Raji (cell line): ENCODE measurements around the gene JPH2.

Experiments
- POLR2A ChIP-seq: IDR thresholded peaks from 2 replicates; pipeline ENCODE4 v1.6.1; 2011; ENCODE audit warnings: low read depth, low read length, control low read depth; ENCODE audit not compliant: insufficient read depth

The JPH2 gene

DNA sequence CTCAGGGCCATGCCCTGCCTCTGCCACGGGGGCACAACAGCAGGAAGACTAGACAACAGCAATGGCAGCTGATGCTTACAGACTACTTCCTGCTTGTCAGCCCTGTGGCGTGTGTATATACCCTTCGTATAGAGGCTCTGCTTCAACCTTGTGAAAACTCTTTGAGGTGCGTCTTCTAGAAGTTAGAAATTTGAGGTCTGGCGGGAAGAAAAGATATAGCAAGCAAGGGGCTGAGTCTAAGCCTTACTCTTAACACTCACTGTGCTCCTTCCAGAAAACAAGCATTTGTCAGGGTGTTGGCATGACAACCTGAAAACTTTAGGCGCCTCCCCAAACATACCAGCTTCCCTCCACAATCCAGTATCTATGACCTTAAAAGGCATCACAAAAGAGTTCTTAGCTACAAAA, 33.3 kb downstream of the JPH2 start:
- TF ChIP-seq POLR2A: no peak

DNA sequence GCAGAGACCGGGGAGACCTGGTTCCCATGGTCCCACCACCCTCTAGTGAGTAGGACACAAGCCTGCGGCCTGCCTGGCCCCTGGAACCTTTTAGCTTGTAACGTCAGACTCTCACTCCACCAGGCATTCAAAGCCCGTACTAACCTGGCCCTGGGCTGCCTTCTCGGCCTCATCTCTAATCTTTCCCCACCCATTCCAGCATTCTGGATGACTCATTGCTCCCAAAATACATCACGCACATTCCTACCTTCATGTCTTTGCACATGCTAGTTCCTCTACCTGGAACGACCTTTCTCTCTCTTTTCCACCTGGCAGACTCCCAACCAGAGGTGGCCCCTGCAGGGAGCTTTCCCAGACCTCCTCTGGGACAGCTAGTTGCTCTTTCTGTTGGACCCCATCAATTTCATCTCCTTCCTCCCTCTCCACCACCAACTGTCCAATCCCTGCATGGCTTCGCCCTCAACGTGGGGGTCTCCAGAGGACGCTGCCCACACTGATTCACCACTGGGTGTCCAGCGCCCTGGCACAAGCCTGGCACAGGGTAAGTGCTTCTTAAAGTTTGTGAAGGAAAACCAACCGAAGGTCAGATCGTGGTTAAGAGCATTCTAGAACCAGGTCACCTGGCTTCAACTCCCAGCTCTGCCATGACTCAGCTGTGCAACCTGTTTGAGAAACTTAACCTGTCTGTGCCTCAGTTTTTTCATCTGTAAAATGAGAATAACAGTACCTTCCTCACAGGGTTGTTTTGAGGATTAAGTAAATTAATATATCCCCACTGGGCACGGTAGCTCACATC, 35.2 kb downstream of the JPH2 start:
- TF ChIP-seq POLR2A: no peak

DNA sequence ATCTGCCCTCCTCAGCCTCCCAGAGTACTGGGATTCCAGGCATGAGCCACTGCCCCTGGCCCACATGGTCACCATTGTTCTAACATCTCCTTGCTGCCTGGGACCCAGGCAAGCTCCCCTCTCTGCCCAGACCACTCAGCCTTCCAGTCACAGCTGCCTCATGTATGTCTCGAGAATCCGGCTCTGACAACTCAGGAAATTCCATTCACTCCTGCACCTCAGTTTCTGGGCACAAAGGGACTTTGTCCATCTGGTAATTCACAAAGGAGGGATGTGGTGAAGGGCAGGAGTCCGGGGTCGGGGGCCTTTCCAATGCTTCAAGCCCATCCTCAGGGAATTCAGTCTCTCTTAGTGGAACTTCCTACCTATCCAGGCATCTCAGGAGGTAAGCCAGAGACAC, 40.7 kb downstream of the JPH2 start:
- no peak for TF ChIP-seq POLR2A

DNA sequence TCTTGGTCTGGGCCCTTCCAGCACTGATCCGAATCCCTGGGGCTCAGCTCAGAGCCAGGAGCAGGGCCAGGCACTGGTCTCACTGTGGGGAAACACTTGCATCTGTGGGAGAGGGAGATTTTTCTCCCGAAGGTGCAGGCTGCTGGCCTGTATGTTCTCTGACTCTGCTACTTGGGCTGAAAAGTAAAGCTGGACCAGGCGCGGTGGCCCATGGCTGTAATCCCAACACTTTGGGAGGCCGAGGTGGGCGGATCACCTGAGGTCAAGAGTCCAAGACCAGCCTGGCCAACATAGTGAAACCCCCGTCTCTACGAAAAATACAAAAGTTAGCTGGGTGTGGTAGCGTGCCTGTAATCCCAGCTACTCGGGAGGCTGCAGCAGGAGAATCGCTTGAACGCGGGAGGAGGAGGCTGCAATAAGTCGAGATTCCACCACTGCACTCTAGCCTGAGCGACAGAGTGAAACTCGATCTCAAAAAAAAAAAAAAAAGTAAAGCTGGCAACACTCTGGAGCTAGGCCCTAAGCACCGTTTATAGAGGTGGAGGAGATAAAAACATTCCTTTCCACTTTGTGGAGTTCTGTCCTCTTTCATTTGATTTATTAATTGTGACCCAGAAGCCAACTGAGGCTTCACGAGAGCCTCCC, 41.7 kb downstream of the JPH2 start:
- TF ChIP-seq POLR2A: no peak

DNA sequence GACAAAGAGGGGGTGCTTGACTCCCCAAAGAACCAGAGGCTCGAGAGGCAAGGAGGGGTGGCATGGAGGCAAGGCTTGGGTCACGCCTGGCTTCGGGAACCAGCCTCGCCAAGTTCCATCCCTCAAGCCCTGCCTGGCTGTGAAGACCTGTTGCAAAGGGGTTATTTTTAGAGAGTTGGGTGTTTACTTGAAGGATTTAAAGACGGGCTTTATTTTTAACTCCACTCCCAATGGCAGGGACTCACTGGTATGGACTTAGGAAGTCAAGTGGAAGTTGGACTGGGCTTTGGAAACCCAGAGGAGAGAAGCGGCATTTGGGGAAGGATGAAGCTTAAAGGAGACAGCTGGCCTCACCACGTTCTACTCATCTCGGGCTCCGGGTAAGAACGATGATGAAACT, 43.1 kb downstream of the JPH2 start:
- TF ChIP-seq POLR2A: no peak

DNA sequence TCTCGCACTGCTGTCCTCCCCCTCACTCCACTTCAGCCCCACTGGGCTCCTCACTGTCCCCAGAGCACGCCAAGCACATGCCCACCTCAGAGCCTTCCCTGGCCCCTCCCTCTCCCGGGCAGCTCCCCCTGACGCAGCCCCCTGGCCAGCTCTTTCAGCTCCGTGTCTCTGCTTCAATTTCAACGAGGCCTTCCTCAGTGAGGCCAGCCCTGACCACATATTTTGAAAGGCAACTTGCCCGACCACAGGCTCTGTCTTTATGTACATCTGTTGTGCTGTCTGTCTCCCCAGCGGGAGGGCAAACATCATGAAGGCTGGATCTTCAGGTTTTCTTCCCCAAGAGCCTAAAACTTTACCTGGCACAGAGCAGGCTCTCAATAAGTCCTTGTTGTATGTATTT, 44.6 kb downstream of the JPH2 start:
- no peak for TF ChIP-seq POLR2A

DNA sequence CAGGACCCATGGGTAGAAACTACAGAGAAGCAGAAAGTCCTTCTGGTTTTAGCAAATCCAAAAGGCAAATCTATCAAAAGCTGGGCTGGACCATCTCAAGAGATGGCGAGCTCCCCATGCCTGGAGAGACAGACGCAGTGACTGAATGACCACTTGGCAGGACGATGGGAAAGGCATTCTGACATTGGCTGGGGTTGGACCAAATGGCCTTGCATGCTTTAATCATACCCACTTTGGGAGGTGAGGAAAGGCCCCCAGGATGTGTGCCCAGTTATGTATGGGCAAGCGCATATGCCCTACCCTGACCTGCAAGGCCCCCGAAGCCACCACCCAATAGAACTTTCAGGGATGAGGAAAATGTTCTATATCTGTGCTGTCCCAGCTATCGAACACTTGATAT, 45.1 kb downstream of the JPH2 start:
- TF ChIP-seq POLR2A: no peak

DNA sequence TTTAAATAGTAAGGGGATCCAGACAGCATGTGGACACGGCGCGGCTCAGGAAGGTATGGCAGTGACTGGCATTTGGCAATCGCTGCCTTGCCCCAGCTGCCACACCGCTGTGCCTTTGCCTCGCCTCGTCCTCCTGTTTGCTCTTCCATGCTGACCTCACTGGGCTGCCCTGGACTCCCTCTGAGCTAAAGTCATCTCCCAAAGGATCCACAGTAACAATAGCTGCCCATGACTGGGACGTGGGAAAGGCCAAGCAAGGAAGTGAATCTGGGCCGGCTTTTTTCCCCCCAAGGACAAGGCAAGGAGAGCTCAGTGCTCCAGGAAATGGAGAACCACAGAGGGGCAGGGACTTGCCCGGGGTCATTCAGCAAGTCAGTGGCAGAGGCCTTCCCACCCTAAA, 48.1 kb downstream of the JPH2 start:
- TF ChIP-seq POLR2A: no peak

DNA sequence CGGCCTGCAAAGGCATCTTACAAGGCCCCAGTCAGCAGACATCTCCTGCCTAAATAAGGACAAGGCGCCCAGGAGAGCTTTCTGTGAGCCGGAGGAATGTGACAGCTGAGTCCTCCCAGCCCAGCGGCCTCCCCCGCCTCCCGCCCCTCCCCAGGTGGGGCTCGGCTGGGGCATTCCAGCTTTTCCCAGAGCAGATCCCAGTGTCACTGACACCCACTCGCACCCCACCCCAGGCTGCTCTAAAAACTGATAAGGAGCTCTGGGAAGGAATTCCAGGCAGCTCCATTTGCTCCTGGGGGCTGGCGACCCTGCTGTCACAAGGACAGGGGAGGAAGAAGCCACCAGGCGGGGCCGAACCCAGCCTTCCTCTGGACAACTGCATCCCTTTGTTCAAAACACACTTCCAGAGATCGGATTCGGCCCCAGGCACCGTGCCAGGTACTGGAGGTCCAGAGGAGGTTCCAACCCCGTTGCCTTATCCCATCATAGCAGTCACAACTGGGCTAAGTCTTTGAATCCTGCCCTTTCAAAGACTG, 49.7 kb downstream of the JPH2 start:
- TF ChIP-seq POLR2A: no peak

DNA sequence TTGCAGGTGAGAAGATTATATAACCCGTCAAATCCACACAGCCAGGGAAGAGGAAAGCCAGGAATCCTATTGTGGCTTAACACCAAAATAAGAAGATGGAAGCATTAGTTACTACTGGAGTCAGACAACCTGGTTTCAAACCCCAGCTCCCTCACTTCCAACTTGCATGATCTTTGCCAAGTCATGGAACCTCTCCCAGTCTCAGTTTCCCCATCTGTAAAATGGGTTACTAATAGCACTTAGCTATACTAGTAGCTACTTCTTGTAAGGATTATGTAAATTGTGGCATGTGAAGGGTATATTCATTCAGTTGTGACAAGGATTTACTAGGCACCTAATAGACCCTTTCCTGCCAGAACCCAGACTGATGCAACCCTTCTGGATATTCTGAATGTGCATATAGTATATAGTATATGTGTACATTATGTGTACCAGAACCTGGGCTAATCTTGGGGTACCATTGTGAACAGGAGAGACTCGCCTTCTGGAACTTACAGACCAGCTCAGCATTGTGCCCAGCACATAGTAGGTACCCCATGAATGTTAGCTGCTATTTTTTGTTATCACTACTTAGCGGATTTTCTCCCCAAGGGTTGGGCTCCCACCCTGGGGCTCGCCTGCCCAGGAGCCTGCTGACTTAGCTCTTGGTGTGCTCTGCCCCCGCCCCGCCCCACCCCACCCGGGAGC, 50.3 kb downstream of the JPH2 start:
- no peak for TF ChIP-seq POLR2A

DNA sequence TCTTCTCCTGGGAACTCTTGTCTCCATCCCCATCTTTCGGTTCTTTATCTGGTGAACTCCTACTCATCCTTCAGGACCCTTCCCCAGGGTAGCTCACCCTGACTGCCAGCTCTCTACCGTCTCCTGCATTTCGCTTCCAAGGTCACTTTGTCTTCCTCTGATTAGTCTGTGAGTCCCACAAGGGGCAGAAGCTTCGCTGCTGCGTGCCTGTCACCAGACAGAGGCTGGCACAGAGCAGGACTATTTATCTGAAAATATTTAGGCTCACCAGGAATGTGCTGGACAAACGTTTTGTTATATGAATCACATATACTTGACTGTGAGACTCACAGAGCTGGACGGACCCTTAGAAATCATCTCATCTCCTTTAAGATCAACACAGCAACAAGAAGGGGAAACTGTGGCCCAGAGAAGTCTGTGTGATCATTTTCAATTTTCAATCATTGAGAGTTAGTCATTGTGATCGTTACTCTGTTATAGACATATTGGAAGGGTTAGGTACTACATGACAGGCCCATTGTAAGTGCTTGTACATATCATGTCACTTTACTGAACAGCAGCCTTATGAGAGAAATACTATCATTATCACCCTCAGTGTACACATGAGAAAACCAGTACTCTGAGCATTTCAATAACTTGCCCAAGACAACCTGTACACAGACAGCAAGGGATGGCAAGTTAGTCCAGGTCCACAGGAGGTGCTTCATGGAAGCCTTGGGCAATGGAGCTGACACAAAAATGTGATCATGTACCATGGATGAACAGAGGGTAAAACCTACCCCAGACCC, 51.4 kb downstream of the JPH2 start:
- TF ChIP-seq POLR2A: no peak

DNA sequence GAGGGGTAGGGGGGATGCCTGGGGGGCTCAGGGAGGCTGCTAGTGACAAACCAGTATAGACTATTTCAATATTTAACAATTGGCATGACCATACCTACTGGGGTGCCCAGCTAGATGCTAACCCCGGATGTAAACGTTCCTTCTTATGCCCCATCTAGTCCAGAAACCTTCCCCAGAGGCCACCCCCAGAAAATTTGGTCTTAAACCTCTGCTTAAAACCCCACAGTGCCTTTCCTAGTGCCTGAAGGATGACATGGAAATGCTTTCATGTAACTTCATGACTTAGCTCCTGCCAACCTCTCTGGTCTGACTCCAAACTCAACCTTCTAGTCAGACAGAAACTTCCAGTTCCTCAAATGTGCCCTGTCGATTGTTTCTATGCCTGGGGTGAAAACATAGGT, 52.0 kb downstream of the JPH2 start:
- no peak for TF ChIP-seq POLR2A

DNA sequence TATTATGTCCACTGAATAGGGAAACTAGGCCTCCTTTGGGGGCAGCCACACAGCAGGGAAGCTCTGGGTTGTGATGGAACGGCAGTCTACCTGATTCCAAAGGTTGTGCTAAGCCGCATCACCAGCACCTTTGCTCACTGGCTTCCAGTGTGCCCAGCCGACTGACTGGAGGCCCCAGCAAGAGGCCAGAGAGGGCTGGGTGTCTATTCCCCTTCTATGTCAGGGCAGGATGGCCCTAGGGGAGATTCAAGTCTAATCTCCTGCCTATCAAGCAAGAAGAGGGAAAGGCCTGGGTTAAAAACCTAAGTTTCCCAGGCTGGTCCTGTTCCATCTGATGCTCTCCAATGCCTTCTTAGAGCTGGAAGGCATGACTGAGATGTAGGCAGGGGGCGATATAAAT, 53.6 kb downstream of the JPH2 start:
- TF ChIP-seq POLR2A: no peak

DNA sequence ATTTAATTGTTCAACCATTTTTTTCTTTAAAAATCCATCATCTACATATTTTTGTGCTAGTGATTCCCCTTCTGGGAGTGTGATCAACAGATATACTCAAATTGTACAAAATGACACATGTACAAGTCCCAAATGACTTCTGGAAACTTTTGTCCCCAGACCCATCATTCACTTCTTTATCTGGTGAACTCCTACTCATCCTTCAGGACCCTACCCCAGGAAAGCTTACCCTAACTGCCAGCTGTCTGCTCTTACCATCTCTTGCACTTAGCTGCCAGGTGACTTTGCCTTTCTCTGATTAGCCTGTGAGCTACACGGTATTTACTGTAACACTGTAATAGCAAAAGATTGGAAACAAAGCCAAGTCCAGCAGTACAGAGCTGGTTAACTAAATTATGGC, 55.3 kb downstream of the JPH2 start:
- TF ChIP-seq POLR2A: no peak

DNA sequence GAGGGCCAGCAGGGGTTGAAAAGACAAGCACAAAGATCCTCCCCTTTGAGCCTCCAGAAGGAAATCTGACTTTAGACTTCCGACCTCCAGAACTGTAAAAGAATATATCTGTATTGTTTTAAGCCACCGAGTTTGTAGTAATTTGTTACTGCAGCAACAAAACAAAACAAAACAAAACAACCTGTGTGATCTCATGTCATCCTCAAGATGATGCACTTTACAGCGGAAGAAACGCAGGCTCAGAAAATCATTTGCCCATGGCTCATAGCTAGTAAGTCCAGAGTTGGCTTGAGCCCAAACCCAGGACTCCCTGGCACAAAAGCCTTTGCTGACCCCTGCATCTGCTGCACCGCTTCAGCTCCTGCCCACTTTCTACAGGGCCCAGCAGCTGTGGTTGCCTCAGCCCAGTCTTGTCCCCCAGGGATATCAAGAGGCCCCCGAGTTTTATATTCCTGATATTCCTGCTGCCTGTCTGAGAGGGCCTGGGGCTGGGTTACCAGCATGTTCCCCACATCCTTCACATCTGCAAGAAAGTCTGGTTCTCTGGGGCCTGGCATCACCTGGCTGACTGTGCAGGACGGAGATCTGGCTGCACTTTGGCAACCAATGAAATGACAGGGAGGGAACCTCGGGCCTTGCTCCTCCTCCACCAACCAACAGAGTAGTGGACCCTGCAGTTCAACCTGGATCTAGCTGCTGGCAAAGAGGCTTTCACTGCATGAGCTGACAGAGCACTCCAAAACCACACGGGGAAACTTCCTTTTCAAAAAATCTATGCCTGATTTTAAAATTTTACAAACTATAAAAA, 56.9 kb downstream of the JPH2 start:
- TF ChIP-seq POLR2A: no peak

DNA sequence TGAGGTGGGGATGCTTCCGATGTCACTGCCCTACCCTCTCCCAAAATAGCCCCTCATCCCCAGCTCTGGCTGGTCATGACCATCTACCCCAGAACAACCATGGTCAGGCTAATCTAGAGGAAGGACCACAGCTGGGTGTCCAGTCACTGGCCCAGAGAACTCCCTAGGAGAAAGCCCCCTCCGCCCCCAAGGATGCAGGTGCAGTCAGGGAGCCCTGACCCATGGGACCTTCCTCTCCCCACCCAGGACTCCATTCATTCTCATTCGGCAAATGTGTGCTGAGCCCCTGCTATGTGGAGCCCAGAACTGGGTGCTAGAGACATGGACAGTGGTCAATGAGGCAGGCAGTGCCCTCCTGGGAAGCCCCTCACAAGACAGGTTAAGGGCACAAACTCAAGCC, 60.5 kb downstream of the JPH2 start:
- TF ChIP-seq POLR2A: no peak
